Measurements from ENCODE around the gene TMPRSS9.

TMPRSS9 gene

GRCh38 chr19:2359992-2360685 is at the start of gene TMPRSS9:
Gene TMPRSS9 (plus strand): TSS chr19:2360265. CDS start chr19:2389786, 29,521 bp downstream.
- DNase-seq (ENCODE audit: low read depth, low spot score), result no peak

GRCh38 chr19:2311093-2311492 is 49.0 kb upstream of the TMPRSS9 start:
- no peak for DNase-seq (ENCODE audit: low read depth, low spot score)

- no peak for DNase-seq (ENCODE audit: low read depth, low spot score)
Measured at GRCh38 chr19:2312820-2313501, 47.1 kb upstream of the TMPRSS9 start.

GRCh38 chr19:2315121-2315817 is 44.8 kb upstream of the TMPRSS9 start:
- no peak for DNase-seq (ENCODE audit: low read depth, low spot score)

GRCh38 chr19:2315818-2316353 is 44.2 kb upstream of the TMPRSS9 start:
- DNase-seq (ENCODE audit: low read depth, low spot score), result no peak

GRCh38 chr19:2317300-2317699 is 42.8 kb upstream of the TMPRSS9 start:
- DNase-seq (ENCODE audit: low read depth, low spot score), result no peak

GRCh38 chr19:2317756-2318155 is 42.3 kb upstream of the TMPRSS9 start:
- no peak for DNase-seq (ENCODE audit: low read depth, low spot score)

- DNase-seq (ENCODE audit: low read depth, low spot score), result no peak
Measured at GRCh38 chr19:2318923-2319322, 41.1 kb upstream of the TMPRSS9 start.

- no peak for DNase-seq (ENCODE audit: low read depth, low spot score)
Measured at GRCh38 chr19:2319551-2319950, 40.5 kb upstream of the TMPRSS9 start.

GRCh38 chr19:2320049-2320448 is 40.0 kb upstream of the TMPRSS9 start:
- no peak for DNase-seq (ENCODE audit: low read depth, low spot score)

GRCh38 chr19:2320939-2321338 is 39.1 kb upstream of the TMPRSS9 start:
- DNase-seq (ENCODE audit: low read depth, low spot score), result no peak

- DNase-seq (ENCODE audit: low read depth, low spot score), result no peak
Measured at GRCh38 chr19:2321565-2322283, 38.3 kb upstream of the TMPRSS9 start.

GRCh38 chr19:2323707-2324106 is 36.4 kb upstream of the TMPRSS9 start:
- no peak for DNase-seq (ENCODE audit: low read depth, low spot score)

GRCh38 chr19:2324220-2324948 is 35.7 kb upstream of the TMPRSS9 start:
- DNase-seq (ENCODE audit: low read depth, low spot score), result no peak

GRCh38 chr19:2325281-2326046 is 34.6 kb upstream of the TMPRSS9 start:
- DNase-seq (ENCODE audit: low read depth, low spot score), result no peak

GRCh38 chr19:2326699-2327360 is 33.2 kb upstream of the TMPRSS9 start:
- DNase-seq (ENCODE audit: low read depth, low spot score), result no peak

GRCh38 chr19:2327773-2328400 is 32.2 kb upstream of the TMPRSS9 start:
- DNase-seq (ENCODE audit: low read depth, low spot score), result no peak

GRCh38 chr19:2328401-2329148 is 31.5 kb upstream of the TMPRSS9 start, which contains the start of the genes LSM7 and SPPL2B:
Gene LSM7 (minus strand): TSS chr19:2328586. CDS start chr19:2328566, 20 bp downstream.
Gene SPPL2B (plus strand): TSS chr19:2328684. CDS start chr19:2328710, 26 bp downstream.
- DNase-seq (ENCODE audit: low read depth, low spot score), result peak; percentile 60
